SH-SY5Y (cell line): ENCODE measurements around the gene EDIL3.

Experiments used
- GATA2 ChIP-seq: IDR thresholded peaks from 2 replicates; pipeline ENCODE4 v1.6.1; 2011; ENCODE audit warnings: mild to moderate bottlenecking, low read depth, low read length
- GATA3 ChIP-seq: IDR thresholded peaks from 2 replicates; pipeline ENCODE4 v1.6.1; 2011; ENCODE audit warnings: low read depth, mild to moderate bottlenecking, low read length, moderate library complexity

DNA sequence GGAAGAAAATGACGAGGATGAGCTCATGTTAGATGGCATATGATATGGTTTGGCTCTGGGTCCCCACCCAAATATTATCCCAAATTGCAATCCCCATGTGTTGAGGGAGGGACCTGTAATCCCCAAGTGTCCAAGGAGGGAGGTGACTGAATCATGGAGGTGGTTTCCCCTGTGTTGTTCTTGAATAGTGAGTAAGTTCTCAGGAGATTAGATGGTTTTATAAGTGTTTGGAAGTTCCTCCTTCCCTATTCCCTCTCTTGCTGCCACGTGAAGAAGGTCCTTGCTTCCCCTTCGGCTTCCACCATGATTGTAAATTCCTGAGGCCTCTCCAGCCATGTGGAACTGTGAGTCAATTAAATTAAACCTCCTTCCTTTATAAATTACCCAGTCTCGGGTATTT, 10.1 kb downstream of the EDIL3 start:
- TF ChIP-seq GATA2: no peak
- TF ChIP-seq GATA3: no peak
